GM06990 (cell line): ENCODE data around the gene SEPHS1.

Experiments used
- DNase-seq: peaks from one replicate; pipeline ENCODE4 v3.0.0-alpha.2; 2011; ENCODE audit not compliant: insufficient read length; ENCODE audit errors: extremely low read depth
- H3K27me3 ChIP-seq: replicated peaks from 2 replicates; pipeline ENCODE4 v1.6.0; 2011; ENCODE audit warnings: low read length; ENCODE audit not compliant: control insufficient read depth, insufficient read depth
- H3K36me3 ChIP-seq: 2 replicates; pipeline ENCODE4 v1.5.1; 2011; ENCODE audit warnings: low read length; ENCODE audit not compliant: control insufficient read depth, insufficient read depth
- H3K4me3 ChIP-seq: replicated peaks from 2 replicates; pipeline ENCODE4 v1.5.1; 2011; ENCODE audit warnings: low read depth, mild to moderate bottlenecking, control low read depth, low read length
- CTCF ChIP-seq: IDR thresholded peaks from 2 replicates; pipeline ENCODE4 v1.5.1; 2011; ENCODE audit warnings: low read length, control low read depth, mild to moderate bottlenecking, inconsistent platforms; ENCODE audit not compliant: insufficient read depth, poor library complexity, severe bottlenecking

Gene SEPHS1

GRCh38 chr10:13348216-13349017, at the start of gene SEPHS1:
SEPHS1 (minus strand) TSS chr10:13348293; CDS start chr10:13344950, 3,343 bp downstream.
- no peak for TF ChIP-seq CTCF
- DNase-seq = peak; percentile 90
- no peaks in the 10 kb centered on the region for H3K27me3 ChIP-seq
- peak within 1 kb of the TSS; percentile 80 for H3K4me3 ChIP-seq
- H3K36me3 ChIP-seq = no peaks in the 10 kb centered on the region; the same call in none of the 2 replicates

GRCh38 chr10:13397052-13397451, 49.0 kb upstream of the SEPHS1 start:
- H3K27me3 ChIP-seq = no peaks in the 10 kb centered on the region
- no peak overlapping the region for H3K4me3 ChIP-seq

GRCh38 chr10:13396369-13396768, 48.3 kb upstream of the SEPHS1 start:
- Histone ChIP-seq H3K27me3 (no peaks in the 10 kb centered on the region), H3K36me3 (no peaks in the 10 kb centered on the region), H3K4me3 (no peak overlapping the region)
- DNase-seq = no peak
- TF ChIP-seq CTCF = no peak

More at GRCh38 chr10:13397052-13397451, 49.0 kb upstream of the SEPHS1 start:
- TF ChIP-seq CTCF = no peak
- no peak for DNase-seq
- H3K36me3 ChIP-seq = no peaks in the 10 kb centered on the region

- DNase-seq = no peak
- Histone ChIP-seq H3K27me3 (no peaks in the 10 kb centered on the region), H3K36me3 (no peaks in the 10 kb centered on the region), H3K4me3 (no peak overlapping the region)
- TF ChIP-seq CTCF = no peak
Measured at GRCh38 chr10:13395540-13395939, 47.4 kb upstream of the SEPHS1 start.

- Histone ChIP-seq H3K4me3 (no peak overlapping the region), H3K36me3 (no peaks in the 10 kb centered on the region), H3K27me3 (no peaks in the 10 kb centered on the region)
- TF ChIP-seq CTCF = no peak
- DNase-seq = no peak
Measured at GRCh38 chr10:13393640-13394039, 45.5 kb upstream of the SEPHS1 start.
